NCI-H226 (cell line): ENCODE data around the gene LRMDA.

Source experiments
- DNase-seq: peaks from one replicate; pipeline ENCODE4 v3.0.0-alpha.2; 2015

LRMDA gene

DNA sequence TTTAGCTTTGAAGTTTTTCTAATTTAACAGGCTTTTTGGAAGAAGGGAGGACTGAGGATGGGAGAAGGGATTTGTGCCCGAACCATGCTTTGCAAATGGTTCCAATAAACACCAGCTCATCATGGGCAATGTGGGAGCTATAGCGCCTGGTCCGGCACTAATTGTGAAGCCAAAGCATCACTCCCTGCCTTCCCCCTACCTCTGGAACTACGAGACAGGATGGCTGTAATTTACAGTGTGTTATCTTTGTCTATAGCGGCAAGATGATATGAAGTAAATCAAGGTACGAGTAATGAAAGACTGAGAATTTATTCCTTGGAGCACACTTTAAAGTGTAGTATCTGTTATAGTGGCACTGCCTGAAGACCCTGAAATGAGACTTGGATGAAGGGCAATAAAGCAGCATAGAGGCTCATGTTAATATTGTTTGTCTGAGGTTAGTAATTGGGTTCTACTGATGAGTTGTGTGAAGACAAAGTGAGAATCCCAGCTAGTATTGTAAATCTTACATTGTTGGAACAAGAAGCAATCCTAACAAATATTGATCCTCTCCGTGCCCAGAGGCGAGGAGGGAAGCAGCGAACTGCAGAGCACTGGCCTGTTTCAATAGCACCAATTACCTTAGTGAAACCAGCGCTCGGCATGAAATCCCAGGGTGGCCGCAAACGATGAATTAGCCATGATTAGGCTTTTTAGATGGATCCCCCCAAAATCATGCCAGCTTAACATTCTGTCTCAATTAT is 507.1 kb downstream of the LRMDA start:
- DNase-seq, result no peak

DNA sequence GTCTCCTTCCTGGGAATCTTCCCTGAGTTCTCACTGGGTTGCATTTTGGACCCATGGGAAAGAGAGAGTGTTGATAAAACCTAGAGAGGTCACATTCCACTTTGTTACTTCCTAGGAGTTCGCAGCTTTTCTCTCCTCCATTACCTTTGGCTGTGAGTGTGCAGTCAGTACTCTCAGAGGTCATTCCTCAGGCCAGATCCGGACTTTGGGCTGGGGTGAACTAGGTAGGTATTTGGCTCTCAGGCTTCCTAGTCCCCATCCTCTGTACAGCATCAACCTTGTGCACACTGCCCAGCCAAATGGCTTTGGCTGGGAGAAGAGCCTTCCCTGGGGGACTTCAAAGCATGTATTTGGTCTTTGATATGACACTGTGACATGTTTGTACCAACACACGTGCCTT is 508.1 kb downstream of the LRMDA start:
- no peak for DNase-seq

DNA sequence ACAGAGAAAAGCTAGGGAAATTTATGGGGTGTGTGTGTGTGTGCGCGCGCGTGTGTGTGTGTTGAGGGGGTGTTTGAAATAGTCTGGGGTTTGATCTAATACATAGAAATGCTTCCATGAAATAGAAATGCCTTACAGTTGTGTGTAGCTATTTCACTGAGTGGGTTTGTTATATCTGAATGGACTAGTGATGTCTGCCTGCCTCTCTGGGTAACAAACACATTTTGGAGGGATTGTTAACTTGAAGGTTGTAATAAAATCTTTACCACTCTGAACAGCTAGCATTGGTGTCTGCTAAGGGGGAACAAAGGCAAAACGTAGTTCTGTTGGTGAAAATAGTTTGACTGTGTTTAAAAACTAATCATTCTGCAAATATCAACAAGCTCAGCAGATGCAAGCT is 509.3 kb downstream of the LRMDA start:
- no peak for DNase-seq

DNA sequence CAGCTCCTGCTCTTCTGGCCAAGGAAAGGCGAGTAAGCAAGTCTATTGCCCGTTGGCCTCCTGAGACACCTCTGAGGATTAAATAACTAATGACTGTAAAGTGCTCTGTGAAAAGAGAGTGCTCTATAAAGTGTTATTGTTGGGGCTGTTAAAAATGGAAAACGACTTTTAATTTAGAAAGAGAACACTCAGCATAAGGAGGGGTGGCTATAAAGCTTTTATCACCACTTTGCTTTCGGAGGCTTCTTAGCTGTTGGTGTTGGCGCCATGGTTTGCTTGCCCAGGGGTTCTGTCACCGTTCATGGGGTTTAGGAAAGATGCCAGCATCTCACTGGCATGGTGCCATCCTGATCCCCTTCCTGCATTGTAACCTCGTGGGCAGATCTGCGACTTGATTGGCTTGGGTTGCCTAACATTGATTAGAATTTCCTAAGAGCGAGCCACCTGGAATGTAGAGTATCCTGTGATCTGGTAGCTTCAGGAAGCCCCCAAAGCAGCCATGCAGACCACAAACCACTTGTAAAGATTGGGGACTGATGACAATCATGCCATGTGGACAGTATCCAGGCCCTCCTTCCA is 509.9 kb downstream of the LRMDA start:
- DNase-seq, result no peak

DNA sequence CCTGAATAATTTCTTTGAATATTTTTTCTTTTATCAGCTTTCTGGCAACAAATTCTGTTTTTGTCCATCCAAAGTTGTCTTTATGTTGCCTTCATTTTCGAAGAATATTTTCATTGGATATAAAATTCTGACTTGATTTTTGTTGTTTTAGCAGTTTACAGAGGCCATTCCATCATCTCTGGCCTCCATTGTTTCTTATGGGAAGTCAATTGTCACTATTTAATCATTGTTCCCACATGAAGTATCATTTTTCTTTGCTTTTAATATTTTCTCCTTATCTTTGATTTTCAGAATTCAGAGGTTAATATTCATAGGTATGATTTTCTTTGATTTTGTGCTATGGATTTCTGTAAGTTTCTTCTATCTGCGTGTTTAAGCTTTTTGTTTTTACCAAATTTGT is 512.6 kb downstream of the LRMDA start:
- no peak for DNase-seq

DNA sequence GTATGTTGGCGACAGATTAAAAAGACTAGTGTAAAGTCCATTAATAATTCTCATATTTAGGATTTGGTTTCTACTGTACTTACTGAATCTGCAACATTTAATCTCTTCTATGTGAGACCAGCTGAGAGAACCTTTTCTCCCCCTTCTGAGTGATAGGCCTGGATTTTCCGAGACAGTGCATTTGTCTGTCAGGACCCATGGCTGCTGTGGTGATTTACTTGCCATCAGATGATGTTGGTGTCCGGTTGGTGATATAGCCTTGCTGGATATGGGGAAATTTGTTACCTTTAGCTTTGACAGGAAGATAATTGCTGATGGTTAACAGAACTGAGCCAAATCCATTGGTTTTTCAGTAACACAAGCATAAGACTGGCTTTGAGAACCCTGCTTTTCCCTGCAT is 517.2 kb downstream of the LRMDA start:
- no peak for DNase-seq

DNA sequence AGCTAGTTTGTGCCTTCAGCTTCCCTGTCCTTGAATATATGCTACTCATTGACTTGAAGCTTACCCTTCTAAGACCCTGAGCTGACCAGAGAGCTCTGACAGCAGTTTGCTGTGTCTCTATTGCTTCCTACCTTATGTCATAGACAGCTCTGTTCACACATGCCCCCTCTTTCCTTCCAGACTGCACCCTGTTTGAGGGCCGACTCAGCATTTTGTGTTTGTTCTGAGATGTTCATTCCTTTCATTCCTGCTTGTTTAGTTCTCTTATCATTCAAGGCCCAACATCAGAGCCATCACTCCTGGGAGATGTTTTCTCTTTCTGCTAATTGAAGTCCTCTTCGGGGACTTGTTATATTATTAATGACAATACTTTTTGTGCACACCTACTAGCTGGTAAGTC is 518.9 kb downstream of the LRMDA start:
- DNase-seq, result no peak

DNA sequence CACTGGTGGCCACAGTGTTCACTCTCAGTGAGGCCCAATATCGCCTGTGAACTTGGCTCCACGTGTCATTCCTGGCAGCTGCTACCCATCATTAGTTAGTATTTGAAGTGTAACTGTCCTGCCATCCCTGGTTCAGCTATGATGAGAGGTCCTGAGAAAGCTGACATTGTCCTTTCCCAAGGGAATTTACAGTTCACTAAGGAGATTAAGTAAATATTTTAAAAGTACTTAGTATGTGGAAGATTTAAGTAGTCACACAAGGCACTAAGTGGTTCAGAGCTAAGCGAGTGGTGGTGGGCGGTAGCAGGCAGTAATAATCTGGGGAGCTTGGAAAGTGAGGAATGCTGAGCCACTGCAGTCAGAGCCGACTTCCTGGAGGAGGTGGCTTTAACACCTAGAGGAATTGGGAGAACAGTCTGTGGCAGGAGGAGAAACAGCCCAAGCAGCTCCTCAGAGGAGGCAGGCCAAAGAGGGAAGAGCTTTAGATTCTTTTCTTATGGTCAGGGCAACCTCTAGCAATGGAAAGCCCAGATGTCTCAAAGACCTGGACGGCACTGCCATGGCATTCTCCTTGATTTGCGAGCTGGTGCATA is 519.7 kb downstream of the LRMDA start:
- DNase-seq, result no peak

DNA sequence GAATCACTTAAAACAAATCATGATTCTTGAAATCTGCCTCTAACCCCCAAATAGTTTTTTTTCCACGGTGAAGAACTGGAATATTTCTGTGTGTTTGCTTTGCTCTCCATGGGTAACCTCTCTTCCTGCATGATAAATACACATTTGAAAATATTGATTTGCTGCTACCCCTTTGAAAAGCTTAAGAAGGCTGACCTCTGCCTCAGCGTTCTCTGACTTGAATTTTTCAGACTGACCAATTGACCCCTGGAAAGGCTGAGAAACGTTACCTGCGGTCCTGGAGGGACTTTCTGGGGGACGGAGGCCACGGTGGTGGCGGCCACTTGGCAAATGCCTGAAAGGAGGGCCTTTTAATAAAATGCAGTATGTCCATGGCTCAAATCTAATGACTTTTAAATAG is 520.2 kb downstream of the LRMDA start:
- no peak for DNase-seq

DNA sequence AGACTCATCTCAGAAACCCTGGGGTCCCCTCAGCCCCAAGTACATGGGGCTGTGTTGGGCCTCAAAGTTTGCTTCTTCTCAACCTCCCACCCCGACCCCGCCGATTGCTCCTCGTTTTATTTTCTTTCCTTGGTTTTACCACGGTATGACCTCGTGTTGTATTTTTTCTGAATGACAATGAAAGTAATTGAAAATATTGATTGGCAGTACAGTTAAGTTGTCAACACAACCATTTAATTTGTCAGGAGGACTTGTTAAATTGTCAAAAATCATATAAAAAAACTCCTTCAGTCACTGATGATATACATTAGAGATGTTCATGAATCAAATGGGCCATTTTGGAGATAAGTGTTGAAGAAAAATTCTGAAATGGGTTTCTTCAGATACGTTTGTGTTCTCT is 520.7 kb downstream of the LRMDA start:
- no peak for DNase-seq

DNA sequence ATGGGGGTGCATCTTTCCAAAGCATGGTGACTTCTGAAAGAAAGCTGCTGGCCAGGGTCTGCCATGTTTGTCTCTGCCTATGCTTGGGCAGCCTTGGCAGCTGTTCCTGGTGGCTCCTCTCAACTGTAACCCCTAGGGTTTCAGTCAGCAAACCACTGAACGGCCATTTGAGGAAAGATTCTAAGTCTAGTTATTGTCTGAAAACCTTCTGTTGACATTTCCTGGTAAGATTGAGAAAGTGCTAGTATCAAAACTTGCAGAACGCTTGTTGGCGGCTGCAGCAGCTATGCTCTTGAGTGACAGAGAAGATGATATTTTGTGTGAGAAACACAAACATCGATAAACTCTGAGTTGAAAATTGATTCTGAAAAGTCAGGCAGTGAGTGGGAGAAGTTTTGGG is 523.1 kb downstream of the LRMDA start:
- DNase-seq, result no peak

DNA sequence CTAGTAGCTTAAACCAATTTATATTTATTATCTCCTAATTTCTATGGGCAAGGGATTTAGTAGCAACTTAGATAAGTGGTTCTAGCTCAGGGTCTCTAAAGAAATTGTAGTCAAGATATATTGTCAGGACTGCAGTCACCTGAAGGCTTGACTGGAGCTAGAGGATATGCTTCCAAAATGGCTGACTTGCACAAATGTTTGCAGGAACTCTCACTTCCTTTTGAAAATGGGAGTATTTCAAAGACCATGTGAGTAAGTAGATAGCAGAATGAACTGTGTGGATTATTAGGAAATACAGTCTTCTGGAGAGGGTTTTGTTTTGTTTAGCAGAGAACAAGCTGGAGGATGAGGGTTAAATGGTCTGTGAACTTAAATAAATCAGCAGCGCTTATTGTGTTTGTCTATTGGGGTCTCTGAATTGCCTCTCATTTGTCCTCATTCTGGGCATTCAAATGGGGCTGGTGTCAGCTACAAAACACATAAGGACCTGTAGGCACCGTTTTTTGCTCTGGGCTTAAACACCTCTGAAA is 524.6 kb downstream of the LRMDA start:
- DNase-seq, result no peak

DNA sequence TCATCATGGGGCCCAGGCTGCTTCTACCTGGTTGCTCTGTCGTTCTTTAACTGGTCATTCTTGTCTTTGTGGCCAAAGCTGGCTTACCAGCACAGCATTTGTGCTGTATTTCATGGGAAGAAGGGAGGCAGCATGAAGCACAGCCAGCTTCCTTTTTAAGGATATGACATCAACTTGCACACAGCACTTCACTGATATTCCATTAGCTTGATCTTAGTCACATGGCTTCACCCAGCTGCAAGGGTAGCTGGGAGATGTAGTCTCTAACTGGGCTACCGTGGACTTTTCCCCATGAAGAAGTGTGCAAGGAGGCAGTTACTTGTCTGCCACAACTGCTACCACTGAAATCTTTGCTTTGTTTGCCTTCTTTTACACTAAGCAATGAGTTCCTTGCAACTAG is 525.2 kb downstream of the LRMDA start:
- DNase-seq, result peak; percentile 10

DNA sequence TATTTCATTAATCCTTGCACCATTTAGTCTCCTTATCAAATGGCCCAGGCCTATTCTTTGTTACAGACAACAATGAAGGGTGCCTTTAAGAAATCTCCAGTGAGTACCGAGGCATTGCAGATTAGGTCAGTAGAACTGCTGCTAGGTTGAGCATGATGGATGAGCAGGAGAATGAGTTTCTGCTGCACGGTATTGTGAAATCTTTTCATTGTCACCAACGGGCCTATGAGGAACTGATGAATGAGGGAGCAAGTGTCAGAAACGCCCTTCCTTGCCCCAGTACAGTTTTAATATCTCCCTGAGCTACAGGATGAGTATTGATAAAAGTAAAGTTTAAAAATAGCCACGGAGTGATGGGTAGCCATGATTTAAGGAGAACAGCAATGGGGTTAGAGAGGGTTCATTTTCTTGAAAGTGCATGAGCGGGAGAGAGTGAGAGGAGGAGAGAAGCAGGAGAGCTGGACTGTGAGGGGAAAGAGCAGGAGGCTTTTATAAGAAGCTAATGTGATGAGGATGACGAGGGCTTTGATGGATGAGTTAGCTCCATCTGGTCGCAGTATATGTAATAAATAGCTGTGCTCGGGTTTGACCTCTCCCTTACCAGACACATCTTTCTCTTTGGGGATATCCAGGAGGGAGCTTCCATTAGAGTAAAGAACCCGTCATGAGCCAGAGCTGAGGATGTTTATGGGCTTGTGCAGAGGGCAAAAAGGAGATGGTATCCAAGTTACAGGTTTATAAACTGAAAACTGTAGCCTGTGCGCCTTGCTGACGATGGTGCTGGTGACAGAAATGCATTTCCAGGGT is 526.1 kb downstream of the LRMDA start:
- DNase-seq, result no peak

DNA sequence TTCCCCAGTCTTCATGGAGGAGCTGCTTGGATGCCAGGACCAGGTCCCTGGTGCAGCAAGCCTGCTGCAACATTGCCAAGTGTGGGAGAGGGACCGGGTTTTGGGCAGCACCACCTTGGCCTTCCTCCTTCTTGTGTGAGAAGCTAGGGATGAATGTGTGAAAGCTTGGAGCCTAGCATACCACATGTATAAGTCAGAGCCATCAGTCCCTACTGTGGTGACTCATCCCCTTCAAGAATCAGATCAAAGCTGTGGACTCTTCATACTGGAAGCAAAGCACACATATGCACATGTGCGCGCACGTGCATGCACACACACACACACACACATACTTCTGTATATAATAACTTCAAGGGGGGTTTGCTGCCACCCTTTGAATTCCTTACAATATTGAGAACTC is 527.8 kb downstream of the LRMDA start:
- DNase-seq, result peak; percentile 82

DNA sequence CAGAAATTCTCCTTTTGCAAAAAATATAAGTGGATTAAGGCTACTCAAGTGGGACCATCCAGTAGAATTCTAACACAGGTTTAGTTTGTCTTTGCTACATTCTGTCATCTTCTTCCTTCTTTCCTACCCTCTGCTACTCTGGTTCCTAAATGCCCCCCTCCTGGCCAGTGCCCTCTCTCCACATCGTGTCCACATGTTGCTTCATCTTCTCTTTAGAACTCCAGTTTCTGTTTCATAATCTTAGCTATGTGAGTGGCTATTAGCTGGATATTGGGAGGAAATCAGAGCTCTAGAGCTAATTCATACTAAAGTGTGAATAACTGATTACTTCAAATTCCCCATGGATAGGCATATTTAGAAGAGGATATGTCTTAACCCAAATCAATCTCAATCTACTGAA is 528.5 kb downstream of the LRMDA start:
- DNase-seq, result no peak

DNA sequence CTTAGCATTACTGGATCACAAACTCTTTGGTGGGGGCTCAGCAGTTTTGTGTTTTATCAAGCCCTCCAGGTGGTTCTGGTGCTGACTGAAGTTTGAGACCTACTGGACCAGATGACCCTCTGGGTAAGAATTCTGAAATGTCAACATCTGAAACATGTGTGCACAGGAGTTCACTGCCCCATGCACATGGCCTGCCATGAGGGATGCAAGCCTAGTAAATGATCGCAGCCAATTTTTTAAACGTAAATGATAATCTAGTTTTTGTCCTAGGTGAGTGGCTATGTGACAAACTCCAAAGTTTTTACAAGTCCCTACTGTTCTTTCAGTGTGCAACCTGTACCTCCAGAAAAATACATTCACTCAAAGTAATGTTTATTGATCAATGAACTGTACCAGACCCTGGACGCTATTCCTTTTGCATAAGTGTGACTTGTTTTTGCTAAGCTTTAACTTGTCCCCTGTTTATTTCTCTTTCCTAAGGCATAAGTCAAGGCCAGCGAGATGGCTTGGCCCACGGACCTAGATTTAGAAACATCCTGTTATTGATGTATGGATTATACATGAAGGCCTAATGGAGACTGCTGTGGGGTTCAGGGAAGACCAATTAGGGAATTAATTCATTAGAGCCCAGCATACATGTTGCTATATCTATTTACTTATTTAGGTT is 531.1 kb downstream of the LRMDA start:
- DNase-seq, result no peak

DNA sequence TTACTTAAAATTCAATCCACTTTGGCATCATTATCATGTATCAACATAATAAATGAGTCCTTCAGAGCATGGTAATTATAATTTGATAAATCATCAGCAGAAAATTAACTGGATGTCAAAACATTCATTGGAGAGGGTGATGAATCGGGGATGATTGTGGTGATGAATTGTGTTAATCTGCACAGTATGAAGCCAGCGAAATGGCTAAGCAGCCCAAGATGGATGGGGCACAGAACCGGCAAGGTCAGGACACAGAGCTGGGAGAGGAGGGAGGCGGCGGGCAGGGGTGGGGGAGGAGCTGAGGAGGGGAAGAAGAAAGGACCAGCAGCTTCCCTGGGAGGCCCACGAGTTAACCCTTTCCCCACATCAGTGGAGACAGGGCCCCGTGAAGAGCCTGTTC is 536.1 kb downstream of the LRMDA start:
- DNase-seq, result no peak

DNA sequence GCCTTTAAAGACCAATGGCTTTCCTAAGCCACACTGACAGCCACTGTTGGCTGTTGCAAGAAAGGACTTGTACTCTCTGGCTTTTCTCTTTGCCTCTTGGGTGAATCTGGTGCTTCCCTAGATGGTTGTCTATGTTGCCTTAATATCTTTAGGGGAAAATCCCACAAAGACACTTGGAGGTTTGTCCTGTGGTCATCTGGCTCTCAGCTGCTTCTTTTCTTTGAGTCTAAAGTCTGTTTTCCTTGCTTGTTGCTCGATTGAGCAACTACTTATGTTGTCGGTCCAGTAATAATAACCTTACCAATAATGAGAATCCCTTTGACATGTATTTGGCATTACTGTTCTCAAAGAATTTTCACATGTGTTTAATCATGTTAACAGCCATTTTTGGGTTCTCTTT is 537.6 kb downstream of the LRMDA start:
- no peak for DNase-seq

DNA sequence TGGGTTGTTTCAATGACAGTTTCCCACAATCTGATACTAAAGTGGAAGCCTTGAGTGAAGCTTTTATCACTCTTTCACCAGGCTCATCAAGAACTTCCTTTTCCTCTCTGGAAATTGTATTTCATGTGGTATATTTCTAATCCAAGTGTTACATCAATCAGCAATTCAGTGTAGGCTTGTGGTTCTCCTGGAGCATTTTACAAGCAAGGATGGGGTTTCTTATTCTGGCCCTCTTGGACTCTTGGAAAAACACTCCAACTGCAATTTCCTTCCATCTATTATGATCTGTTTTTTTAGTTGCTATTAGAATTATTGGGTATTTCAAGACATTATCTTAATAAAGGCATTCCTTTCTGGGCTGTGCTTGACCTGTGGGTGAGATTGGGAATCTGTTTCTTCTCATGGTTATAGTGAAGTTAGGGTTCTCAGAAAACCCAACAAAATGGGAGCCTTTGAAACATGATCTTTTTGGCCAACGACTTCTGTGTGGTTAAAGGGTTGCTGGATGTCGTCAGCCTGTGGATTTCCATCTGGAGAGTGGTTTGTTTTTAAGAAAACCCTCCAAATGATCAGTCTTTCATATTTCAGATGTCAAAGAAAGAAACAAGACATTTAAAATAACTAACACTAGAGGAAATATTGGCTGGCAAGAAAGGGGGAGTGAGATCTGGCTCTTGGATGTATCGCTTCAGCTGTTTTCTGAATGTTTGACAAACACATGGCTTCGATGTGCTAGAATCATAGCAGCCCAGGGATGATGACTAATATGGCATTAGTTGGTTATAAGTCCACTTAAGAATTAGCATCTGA is 540.2 kb downstream of the LRMDA start:
- DNase-seq, result no peak

DNA sequence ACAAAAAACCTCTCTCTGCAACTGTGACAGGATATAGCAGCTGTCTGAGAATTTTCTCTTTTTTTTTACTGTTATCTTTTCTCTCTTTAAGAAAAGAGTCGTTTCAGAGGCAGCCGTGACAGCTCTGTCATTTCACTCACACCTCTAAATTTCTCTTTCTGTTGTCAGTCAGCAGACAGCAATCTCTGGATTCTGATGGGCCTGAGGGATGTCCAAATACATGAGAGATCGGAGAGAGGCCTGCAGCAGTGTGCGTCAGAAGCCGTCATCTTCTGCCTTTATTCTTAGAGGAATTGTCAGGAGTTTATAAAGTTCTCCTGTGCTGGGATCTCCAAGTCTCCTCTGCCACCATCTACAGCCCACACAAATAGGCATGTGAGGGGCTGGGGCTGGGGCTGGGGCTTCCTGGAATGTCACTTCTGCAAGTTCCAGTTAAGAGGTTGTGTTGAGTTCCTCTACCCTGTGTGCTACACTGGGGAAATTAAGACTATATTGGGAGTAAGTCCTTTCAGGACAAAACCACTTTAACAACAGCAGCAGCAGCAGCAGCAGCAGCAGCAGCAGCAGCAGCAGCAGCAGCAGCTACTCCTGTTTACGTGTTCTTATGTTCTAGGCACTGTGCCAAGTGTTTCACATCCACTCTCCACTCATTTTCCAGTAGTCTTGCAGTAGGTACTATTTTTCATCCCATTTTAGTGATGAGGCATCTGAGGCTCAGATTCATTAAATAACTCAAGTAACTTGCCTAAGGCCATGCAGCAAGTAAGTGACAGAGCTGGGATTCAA is 541.3 kb downstream of the LRMDA start:
- DNase-seq, result no peak
